D721Med (cell line): ENCODE data around the gene MORN4.

ENCODE experiments used
- DNase-seq: peaks from one replicate; pipeline ENCODE4 v3.0.0; 2011; ENCODE audit warnings: low spot score; ENCODE audit not compliant: insufficient read length
- FAIRE-seq: peaks from 2 replicates; lab custom pipeline; 2011; peaks lifted over from hg19 to GRCh38; lab: Jason Lieb, UNC
- CTCF ChIP-seq: IDR thresholded peaks from 2 replicates; pipeline ENCODE4 v1.5.1; 2012; ENCODE audit warnings: mild to moderate bottlenecking, control low read depth; ENCODE audit not compliant: insufficient read depth; ENCODE audit errors: missing control alignments

Gene MORN4

DNA sequence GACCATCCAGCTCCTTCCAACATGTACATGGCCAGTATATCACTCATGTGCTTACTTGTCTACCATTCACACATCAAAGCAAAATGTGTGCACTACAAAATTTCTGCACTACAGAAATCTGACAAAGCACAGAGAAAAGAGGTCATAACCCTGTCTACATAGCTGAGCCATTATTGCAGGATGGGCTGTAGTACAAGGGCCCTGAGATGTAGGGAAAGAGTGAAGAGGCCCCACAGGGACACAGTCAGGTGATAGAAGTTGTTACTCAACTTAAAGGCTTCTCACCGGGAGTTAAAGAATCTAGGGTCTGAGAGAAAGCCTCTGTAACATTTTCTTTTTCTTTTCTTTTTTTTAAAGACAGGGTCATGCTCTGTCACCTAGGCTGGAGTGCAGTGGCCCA is 36.3 kb upstream of the MORN4 start:
- DNase-seq (no peak), FAIRE-seq (no peak)

DNA sequence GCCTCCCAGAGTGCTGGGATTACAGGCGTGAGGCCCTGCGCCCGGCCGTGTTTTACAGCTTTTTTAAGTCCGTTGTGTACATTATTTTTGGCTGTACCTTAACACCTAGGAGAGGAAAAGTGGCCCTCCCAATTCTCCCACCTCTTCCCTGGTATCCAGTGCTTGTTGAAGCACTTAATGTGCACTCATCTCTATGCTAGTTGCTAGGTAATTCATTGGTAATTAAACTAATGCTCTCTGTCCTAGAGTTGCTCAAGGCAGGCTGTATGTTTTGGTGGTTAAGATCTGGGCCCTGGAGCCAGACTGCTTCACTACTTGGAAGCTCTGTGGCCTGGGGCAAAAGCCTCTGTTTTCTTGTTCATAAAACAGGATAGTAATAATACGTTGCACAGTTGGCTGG is 34.2 kb upstream of the MORN4 start:
- no peak for FAIRE-seq
- TF ChIP-seq CTCF = no peak
- DNase-seq = no peak

More for the DNA sequence above, 36.3 kb upstream of the MORN4 start:
- TF ChIP-seq CTCF = no peak

GRCh38 chr10:97666992-97667391 is 33.7 kb upstream of the MORN4 start:
- DNase-seq (no peak), FAIRE-seq (no peak)
- TF ChIP-seq CTCF = no peak

DNA sequence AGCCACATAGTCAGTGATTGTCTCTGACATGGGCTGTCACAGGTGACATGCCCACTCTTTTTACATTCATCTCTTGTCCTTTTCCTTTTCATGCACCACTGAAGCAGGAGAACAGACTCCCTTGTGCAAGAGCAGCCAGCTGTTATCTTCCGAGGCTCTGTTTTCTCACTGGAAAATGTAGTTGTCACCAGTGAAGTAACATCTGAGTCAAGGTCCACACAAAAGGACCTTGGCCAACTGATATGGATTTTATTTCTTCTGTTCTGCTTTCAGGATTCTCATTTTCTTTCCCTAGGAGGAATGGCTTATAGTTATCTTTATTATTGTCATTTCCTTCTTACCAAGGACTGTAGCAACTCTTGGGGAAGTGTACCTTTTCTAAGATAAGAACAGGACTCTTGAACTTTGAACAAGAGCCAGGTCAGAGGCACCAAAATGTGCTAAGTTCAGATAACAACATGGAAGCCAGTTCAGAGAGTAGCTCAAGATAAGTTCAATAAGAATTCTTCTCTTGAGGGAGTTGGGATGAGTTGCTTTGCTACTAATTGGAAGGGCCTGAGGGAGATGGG is 31.1 kb upstream of the MORN4 start:
- no peak for TF ChIP-seq CTCF
- DNase-seq (no peak), FAIRE-seq (no peak)

DNA sequence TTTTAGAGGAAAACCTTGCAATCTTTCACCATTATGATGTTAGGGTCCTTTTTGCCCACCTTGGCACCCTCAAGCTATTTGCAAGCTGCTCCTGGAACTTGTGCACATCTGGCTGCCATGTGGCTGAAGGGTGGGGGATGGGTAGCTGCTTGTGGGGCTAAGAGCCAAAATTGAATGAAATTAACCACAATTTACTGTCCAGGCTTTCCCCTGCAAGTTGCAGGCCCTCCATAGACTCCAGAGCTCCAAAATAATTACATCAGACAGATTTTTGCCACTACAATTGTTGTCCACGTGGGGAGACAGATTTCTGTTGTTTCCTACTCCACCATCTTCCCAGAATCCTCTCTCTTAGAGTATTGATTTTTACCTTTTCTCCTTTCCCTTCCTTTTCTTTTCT is 26.3 kb upstream of the MORN4 start:
- FAIRE-seq (no peak), DNase-seq (no peak)
- TF ChIP-seq CTCF = no peak

- FAIRE-seq = no peak
- no peak for DNase-seq
- TF ChIP-seq CTCF = no peak
These were observed 23.5 kb upstream of the MORN4 start for GRCh38 chr10:97656777-97657176.

GRCh38 chr10:97651773-97652172 is 18.5 kb upstream of the MORN4 start:
- no peak for FAIRE-seq
- no peak for TF ChIP-seq CTCF
- no peak for DNase-seq
